ENCODE data around the gene CTBP2. TPM values are rescaled to one million over a fixed set of nuclear protein-coding genes. Genes with fewer than 3 reads are reported as not detected.

CTBP2 gene
- total and polyA plus RNA-seq, 2 of the 13 experiments (the other 11 are each of a cell fraction or from before 2014, with no cell fraction given) = 0.08 TPM; not detected in 1

- FAIRE-seq = no peak
- Histone ChIP-seq H3K27ac (ENCODE audit: extremely low read length, insufficient read depth, low read length) (no peak overlapping the region), H3K9me3 (ENCODE audit: low read length) (peaks cover 13% of the 10 kb centered on the region; the same call in 1 of the 2 replicates), H3K79me2 (ENCODE audit: insufficient read depth, low read length) (no peaks in the 10 kb centered on the region), H3K4me3 (replicated peaks in 1 of 3; ENCODE audit: insufficient read depth in 1 of 3, low read depth in 2 of 3, low read length in 3 of 3) (no peak overlapping the region), H3K9ac (ENCODE audit: insufficient read depth, low read depth, low read length) (no peak overlapping the region), H3K36me3 (replicated peaks in 1 of 2; ENCODE audit: control insufficient read depth in 1 of 2, insufficient read depth in 2 of 2, low read length in 2 of 2) (no peaks in the 10 kb centered on the region), H3K4me2 (ENCODE audit: low read depth, low read length) (no peak overlapping the region), H3K4me1 (ENCODE audit: insufficient read depth, low read length) (0 out of 2 replicates have a peak, but pooled peaks cover 12% of the 10 kb centered on the region), H2AFZ (ENCODE audit: low read length) (no peak overlapping the region), H4K20me1 (ENCODE audit: insufficient read depth, low read length) (no peaks in the 10 kb centered on the region), H3K27me3 (ENCODE audit: control insufficient read depth in 1 of 2, insufficient read depth in 2 of 2, low read length in 2 of 2) (peaks cover 2 to 27% of the 10 kb centered on the region in 2 experiments; a peak in 2 of 5 replicates)
- ChIA-PET POLR2A (no interaction called here), CTCF (ENCODE audit: low intra/inter-chr PET ratio, low total read pairs) (no interaction called here)
- in situ Hi-C loops (cut with HindIII; ENCODE audit: extremely low pct_ligation_motif_present, low pct_unique_long_range_greater_than_20kb) = no loop called here
- intact Hi-C loops (cut with micrococcal nuclease; ENCODE audit: unreplicated experiment) = no loop called here
- BruUV-seq (replicated peaks) = no TSS peak
- no peak for ATAC-seq
- DNase-seq (ENCODE audit: low spot score) = no peak
- TF ChIP-seq ZNF652 (CRISPR knock-in tag; IDR thresholded peaks at IDR 0.05; ENCODE audit: borderline replicate concordance, low read depth) (no peak), NCOA2 (CRISPR knock-in tag; IDR thresholded peaks at IDR 0.05) (no peak), TBP (CRISPR knock-in tag; IDR thresholded peaks at IDR 0.05) (no peak), FOXO4 (CRISPR knock-in tag; conservative IDR thresholded peaks at IDR 0.05) (no peak), ZNF629 (CRISPR knock-in tag; conservative IDR thresholded peaks at IDR 0.05) (no peak), EP300 (IDR thresholded peaks at IDR 0.05; ENCODE audit: low read depth in 2 of 2, low read length in 2 of 2) (no peak), EP300 (CRISPR knock-in tag; IDR thresholded peaks at IDR 0.05; ENCODE audit: borderline replicate concordance) (no peak), CHD2 (IDR thresholded peaks at IDR 0.05; ENCODE audit: low read depth, low read length) (no peak), ZNF672 (CRISPR knock-in tag; IDR thresholded peaks at IDR 0.05) (no peak)
- TF ChIP-seq, protein P1, sequence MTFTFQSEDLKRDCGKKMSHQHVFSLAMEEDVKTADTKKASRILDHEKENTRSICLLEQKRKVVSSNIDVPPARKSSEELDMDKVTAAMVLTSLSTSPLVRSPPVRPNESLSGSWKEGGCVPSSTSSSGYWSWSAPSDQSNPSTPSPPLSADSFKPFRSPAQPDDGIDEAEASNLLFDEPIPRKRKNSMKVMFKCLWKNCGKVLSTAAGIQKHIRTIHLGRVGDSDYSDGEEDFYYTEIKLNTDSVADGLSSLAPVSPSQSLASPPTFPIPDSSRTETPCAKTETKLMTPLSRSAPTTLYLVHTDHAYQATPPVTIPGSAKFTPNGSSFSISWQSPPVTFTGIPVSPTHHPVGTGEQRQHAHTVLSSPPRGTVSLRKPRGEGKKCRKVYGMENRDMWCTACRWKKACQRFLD (CRISPR knock-in tag; IDR thresholded peaks at IDR 0.05; ENCODE audit: borderline replicate concordance) = no peak
- TF ChIP-seq, protein P2, sequence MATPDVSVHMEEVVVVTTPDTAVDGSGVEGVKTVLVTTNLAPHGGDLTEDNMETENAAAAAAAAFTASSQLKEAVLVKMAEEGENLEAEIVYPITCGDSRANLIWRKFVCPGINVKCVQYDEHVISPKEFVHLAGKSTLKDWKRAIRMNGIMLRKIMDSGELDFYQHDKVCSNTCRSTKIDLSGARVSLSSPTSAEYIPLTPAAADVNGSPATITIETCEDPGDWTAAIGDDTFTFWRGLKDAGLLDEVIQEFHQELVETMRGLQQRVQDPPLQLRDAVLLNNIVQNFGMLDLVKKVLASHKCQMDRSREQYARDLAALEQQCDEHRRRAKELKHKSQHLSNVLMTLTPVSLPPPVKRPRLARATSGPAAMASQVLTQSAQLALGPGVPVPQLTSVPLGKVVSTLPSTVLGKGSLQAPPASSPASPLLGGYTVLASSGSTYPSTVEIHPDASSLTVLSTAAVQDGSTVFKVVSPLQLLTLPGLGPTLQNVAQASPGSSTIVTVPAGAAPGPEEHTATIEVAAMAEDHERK (CRISPR knock-in tag; IDR thresholded peaks at IDR 0.05; ENCODE audit: low read depth) = no peak
- WGBS (ENCODE audit: low lambda C conversion rate) = 9% methylated on average over 9 of the region's 9 CpGs
Observed at GRCh38 chr10:125106586-125106985, 53.8 kb downstream of the CTBP2 start.

Measured in HepG2 (cell line).